NCI-H2107 treated with DMSO at 0.1 percent for 48 hours (cell line): ENCODE data around the gene QRFP.
"Not testable (repeated sequence)": the region's sequence is repeated elsewhere in the genome, so short reads cannot be mapped to it uniquely, and the experiment has no call there.

Experiments
- DNase-seq: peaks from one replicate; lab custom pipeline; 2025; ENCODE audit not compliant: unreplicated experiment; lab: John Stamatoyannopoulos, UW

The QRFP gene

DNA sequence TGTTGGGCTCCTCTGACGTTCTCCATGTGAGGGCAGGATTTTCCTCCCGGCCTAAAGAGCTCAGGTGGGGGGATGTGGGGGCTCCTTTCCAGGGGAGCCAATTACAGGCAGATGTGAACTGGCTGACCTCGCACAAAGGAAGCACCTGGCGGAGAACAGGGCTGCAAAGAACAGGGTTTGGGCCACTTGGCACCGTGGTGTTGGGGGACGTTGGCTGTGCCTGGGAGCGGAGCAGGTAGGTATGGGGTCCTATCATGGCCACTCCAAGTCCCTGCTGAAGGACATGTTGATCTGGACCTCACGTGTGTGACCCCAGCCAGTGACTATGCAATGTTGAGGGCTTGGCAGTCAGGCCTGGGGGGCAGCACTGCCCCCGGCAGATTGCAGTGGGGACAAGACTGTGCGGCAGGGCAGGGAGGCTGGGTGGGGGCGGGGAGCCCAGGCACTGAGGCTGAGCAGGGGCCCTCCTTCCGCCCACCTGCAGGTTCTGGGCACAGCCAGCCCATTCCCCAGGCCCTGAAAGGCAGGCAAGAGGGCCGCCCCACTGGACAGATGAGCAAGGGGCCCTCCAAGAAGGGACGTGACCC, 23.0 kb upstream of the QRFP start:
- no peak for DNase-seq

DNA sequence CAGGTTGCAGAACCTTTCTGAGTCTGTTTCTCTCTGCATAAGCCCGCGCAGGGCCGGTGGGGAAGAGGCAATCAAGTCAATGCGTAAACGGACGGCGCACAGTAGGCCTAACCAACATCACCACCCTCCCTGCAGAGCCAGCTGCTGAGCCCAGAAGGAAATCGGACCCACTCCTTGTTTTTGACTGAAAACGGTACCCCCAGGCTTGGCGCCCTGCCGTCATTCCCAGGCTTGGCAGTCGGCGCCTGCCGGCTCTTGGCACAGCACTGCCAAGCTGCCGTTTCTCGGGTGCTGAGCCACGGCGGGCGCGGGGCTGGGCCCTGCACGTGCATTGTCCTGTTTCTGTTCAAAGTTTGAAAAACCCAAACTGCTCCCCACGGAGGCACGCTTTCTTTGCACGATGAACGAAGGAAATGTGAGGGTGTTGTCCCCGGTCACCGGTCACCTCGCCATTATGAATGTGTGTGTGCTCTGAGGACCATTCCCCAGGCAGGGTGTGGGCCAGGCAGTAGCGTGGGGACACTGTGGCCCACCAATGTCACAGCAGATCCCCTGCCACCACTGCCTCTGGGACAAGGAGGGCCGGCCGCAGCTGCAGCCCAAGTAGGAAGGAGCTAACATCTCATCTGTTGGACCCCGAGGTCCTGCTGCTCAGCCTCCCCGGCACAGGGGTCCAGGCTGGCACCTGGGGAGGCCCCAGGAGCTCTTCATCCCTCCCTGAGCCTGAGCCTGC, 22.4 kb upstream of the QRFP start:
- DNase-seq: no peak

DNA sequence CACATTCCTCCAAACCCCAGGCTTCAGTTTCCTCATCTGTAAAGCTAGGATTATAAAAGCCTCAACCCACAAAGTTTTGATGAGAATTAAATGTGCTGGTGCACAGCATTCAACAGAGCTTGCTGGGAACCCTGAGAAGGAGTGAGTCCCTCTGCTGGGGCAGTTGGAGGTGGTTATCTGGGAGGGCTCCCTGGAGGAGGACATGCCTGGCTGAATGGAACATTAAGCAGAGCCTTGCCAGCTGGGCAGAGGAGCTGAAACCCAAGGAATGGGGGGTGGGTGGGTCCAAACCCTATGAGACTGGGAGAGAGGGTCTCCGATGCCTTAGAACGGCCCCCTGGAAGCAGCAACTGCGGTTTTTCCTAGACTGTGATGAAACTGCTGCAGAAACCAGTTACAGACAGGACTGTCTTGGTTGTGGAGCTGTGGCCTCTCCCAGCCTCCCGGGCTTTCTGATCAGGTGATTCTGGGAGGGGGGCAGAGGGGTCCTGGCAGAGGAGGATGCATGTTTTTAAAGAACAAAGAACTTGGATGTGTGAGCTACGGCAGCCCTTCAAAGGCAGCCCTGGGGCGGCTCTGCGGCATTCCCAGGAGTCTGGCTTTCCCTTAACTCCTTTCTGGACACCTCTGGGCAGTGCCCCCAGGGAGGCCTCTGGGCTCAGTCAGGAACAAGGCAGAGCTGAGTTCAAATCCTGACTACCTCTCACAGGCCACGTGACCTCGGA, 21.7 kb upstream of the QRFP start:
- DNase-seq: no peak

DNA sequence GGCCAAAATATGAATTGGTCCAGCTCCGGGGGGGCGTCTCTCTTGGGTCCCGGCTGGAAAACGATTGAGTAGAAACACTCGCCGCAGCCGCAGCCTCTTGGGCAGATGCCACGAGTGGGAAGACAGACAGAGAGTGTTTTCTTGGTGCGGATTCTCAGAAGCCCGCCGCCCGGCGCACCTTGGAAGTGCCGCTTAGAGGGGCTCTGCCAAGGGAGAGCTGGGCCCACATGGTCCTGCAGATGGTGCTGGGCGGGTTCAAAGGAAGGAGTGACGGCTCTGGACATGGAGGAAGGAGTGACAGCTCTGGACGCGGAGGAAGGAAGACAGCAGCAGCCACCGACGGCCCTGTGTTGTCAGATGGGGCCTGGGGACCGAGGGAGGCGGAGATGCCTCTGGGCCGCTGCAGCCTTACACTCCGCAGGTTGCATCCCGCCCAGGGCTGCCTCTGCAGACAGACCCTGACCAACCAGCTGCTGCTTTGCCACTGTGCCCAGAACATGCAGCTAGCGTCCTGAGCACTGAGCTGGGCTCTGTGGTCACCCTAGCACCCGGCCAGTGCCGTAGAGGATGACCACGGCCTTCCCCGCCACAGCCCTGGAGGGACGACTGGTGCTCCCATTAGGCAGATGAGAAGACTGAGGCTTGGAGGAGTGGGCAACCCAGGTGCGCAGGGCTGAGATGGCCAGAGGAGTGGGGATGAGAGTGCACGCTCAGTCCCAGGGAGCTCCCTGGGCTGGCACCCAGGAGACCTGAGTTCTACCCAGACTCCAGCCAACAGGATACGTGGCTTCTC, 20.8 kb upstream of the QRFP start:
- DNase-seq: no peak

DNA sequence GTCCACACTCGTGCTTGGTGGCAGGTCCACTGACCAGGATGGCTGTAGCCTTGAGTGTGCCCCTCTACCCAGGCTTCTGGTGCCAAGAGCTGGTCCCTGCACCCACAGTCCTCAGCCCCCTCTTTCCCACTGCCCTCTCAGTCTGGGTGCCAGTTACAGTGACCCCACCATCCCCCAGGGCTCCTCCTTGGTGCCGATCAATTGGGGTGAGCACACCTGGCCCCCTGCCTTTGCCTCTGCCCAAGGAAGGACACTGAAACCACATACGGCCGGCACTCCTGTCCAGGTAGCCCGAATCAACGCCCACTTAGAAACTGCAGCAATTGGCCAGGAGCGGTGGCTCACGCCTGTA, 18.5 kb upstream of the QRFP start:
- DNase-seq: no peak

DNA sequence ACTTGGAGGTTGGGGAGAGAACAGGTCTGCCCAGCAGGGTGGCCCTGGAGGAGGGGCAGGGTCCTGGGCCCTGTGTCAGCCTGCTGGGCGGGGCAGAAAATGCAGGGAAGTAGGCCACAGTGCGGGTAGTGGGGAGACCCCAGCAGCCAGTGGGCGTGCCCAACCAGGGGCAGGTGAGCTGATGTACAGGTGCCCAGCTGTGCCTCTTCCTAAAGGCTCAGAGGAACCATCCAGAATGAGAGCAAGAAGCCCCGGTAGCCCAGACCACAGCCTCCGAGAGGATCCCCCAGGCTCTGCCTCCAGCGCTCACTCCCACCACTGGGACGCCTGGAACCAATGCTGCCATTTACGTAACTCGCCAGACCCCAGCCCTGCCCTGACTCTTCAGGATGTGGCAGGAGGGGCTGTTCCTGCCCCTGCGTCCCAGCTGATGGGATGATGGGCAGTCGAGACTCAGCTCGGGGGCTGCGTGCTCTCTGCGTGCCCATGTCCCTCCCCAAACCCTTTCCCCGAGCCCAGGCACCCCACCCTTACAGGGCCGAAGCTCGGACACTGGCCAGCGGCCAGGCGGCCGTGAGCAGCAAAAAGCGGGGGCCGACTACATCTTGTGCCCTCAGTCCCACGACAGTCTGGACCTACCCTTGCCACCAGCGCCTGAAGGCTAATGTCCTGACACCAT, 17.9 kb upstream of the QRFP start:
- no peak for DNase-seq

DNA sequence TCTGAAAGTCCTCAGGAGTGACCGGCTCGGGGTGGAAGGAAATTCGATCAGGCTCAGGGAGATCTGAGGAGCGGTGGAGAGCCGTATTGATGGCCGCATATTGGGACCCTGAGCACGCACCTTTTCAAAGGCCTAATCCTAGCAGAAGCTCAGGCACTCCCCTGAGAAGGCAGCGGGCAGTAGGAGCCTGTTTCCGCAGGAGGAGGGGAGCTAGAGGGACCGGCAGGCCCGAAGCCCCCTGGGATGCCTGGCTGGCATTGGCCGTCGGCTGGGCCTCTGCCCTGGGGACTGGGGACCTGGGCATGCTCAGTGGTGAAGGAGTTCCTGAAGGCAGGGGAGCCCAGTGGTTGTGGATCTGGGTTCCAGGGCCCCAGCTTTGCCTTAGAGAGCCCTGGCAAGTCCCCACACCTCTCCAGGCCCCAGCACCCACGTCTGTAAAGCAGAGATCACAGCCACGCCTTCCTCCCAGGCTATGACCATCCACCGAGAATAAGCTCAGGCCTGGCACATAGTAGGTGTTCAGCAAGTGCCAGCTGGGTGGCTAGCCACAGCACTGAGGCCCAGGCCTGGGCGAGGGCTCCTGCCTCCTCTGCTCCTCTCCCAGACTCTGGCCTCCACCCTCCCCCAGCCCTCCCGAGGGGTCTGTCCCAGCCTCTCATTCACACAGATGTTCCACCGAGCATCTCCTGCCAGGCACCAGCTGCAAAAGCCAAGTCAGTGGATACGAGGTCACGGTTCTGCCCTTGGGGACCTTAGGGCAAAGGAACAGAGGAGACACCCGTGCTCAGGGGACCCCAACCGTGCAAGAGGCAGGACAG, 17.2 kb upstream of the QRFP start:
- no peak for DNase-seq

DNA sequence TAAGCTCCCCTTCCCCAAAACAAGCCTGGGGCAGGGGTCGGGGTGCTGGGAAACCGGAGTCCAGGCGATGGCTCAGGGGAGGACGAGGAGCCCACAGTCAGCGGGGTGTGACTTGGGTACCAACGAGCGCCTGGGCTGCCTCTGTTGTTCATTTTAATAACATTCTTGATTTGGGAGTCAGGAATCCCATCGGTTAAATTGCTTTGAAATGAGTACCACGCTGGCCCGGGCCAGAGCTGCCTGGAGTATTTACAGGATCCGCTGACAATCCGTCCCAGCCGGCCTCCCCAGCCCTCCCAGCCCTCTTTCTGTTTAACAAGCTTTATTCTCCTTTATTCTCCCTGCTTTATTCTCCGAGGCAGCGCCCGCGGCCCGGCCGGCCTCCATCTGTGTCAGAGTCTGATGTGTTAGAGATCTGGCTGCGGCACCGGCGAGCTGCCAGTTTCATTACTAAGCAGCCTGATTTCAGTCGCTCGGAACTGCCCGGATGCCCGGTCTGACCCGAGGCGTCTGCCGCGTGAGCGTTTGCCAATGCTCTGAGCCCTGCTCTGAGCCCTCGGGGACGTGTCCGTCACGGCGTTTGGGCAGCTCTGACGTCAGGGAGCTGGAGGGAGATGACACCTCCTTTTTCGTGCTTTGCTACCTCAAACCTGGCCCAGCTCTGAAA, 16.5 kb upstream of the QRFP start:
- DNase-seq: no peak

DNA sequence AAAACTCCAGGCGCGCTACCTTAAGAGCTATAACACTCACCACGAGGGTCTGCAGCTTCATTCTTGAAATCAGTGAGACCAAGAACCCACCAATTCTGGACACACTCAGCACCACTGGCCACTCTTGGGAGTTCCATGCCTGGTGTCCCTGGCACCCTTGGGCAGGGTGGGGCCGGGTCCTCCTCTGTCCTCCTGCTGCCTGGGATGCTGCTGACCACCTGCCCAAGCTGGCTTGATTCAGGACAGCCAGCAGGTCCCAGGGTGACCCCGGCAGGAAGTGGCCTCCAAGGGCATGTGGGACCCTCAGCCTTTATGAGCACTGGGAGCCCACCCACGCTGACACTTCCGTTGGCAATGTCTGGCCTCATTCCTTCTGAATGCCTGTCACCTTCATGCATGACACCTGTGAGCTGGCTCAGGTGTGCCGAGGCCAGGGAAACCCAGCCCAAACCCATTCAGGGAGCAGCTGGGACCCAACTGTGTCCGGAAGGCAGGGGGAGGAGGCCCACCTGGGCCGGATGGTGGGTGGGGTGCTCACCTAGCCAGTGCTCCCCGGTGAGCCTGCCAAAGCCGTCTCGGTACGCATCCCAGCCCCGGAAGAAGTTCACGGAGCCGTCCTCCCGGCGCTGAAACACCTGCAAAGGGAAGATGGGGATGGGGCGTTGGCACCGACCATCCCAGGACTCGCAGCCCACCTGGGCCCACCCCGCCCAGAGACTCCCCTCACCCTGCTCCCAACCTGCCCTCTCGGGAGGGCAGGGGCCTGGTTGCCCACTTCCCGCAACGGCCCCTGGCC, 14.8 kb upstream of the QRFP start:
- DNase-seq: no peak

DNA sequence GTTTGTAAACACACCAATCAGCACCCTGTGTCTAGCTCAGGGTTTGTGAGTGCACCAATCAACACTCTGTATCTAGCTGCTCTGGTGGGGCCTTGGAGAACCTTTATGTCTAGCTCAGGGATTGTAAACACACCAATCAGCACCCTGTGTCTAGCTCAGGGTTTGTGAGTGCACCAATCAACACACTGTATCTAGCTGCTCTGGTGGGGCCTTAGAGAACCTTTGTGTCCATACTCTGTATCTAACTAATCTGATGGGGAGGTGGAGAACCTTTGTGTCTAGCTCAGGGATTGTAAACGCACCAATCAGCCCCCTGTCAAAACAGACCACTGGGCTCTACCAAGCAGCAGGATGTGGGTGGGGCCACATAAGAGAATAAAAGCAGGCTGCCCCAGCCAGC, 14.1 kb upstream of the QRFP start:
- DNase-seq: not testable (repeated sequence)

DNA sequence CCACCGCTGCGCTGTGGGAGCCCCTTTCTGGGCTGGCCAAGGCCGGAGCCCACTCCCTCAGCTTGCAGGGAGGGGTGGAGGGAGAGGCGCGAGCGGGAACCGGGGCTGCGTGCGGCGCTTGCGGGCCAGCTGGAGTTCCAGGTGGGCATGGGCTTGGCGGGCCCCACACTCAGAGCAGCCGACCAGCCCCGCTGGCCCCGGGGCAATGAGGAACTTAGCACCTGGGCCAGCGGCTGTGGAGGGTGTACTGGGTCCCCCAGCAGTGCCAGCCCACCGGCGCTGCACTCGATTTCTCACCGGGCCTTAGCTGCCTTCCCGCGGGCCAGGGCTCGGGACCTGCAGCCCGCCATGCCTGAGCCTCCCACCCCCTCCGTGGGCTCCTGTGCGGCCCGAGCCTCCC, 13.4 kb upstream of the QRFP start:
- not testable (repeated sequence) for DNase-seq

DNA sequence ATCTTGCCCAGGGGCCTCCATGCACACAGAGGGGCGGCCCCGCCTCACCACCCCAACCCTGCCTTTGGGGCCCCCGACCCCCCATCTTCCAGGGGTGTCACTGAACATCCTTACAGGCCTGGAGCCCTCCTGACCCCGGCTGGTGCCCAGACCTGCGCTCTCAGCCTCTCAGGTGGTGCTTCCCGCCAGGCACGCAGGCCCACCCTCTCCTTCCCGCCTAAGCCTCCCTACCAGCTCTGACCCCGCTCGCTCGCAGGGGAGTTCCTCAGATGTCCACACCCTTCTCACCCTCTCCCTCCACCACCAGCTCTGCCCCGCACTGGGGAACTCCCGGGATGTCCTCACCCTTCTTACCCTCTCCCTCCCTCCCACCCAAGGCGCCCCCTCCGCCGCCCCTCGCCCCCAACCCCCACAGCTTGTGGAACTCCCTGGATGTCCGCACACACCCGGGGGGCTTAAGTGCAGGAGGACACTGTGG, 12.3 kb upstream of the QRFP start:
- no peak for DNase-seq

DNA sequence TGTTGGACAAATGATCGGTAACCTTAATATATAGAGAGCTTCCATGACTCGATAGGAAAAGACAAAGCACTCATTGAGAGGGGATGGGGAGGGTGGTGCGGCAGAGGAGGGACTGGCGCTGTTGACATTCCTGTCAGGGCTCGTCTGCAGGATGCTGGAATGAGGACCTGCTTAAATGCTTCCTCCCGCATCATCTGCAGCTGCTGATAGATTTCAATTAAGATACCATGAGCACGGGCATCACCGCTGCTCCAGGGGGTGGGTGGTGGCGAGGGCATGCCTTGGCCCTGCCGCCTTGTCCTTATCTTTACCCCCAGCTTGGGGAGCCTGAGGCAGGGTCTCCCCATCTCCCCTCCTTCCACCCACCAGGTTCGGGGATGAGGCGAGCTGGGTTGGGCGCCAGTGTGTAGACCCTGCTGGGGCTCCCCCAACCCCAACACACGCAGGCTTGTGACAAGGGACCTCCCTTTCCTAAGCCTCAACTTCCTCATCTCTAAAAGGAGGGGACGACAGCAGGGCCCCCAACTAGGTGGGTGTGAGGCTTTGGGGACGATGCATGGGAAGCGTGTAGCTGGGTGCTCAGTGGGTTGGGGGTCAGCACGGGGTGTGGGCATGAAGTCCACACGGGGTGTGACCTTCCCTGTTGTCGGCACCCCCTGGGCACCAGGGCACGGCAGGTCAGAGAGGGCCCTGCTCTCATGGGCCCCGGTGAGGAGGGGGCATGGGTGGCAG, 11.7 kb upstream of the QRFP start:
- DNase-seq: no peak

DNA sequence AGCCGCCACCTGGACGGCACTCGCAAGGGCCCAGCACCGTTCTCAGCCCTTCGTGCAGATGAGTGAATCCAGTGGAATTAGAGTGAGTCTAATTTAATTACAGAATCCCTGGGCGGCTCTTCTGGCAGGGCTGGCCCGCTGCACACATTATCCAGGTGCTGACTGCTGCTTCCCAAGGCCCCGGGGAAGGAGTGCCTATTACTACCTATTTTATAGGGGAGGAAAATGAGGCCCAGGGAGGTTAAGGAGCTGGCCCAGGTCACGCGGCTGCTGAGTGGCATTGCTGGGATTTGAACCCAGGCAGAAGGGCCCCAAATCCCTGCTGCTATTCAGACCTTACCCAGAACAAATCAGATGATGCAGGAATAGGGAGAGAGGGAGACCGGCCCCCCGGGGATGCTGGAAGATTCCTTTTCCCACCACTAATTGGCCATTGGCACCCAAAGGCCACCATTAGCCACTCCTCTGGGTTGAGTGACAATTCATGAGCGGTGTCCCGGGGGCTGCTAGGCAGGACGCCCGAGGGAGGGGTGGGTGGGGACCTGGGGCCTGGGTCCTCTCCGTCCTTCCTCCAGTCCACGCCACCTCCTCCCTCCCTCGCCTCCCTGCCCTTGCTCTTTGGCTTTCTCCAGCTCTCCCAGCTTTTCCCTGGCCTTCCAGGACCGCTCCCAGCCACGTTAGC, 10.3 kb upstream of the QRFP start:
- DNase-seq: no peak

DNA sequence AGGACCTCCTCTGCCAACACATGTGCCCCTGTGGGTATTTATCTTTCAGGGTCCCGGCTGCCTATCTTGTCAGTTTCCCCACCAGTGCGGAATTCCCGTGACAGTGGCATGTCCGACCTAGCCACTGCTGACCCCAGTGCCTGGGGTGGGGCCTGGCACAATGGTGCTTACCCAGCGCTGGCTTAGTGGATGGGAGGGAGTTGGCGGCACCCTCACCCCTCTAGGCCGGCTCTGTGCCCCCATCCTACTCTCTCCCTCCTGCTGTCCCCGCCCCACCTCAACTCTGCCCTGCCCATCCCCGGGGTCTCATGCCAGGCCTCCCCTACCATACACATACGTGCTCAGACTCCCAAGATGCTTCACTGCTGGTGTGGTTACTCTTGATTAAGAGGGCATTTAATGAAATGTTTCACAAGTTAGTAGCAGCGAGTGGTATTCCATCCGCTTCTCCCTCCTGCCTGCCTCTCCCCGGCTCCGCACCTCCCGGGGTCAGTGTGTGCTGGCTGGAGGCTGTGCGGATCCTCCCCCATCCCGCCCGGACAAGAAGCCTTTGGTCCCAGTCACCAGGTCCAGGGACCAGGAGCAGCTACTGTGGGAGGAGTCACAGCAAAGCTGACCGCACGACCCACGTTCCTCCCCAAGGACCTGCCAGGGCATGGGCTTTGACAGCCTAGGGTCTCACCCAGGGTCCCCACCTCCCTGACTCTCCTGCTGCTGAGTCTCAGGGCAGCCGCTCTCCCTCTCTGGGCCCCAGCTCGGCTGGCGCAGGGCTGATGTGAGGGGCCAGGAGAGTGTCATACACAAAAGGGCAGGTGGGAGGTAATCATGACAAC, 9.5 kb upstream of the QRFP start:
- DNase-seq: no peak

DNA sequence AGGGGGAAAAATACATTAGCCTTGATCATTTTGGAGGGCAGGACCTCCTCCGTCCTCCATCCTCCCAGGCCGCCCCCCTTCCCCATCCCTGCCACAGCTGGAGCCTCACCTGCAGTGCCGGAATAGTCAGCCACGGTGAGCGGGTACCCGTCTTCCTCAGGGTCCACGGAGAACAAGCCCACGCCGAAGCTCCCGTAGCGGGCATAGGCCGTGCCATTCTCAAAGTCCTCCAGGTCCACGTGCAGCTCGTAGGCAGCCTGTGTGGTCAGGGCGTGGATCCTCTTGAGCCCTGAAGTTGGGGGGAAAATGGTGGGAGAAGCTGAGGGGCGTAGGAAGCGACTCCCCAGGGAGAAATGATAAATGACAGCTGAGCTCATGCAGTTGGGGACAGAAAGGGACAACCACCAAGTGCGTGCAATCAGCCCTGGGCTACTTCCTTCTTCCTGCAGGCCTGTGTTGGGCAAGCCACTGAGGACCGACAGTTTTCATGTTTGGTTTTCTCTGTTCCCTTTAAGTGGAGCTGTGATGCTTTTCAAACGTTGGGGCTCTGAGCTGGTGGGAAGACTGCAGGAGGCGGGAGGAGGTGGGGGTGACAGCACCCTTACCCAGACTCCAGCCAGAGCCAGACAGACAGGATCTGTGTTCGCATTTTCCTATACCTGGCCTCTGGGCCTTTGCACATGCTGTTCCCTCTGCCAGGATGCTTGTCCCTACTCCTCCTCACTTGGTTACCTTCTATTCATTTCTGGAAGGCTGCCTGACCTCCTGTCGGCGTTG, 8.7 kb upstream of the QRFP start:
- DNase-seq: no peak
